Omental fat pad (tissue), 4 donors: ENCODE measurements around the gene CDKN3. TPM values are rescaled to one million over a fixed set of nuclear protein-coding genes. Genes with fewer than 3 reads are reported as not detected.
"Not testable (repeated sequence)": the region's sequence is repeated elsewhere in the genome, so short reads cannot be mapped to it uniquely, and the experiment has no call there.

ENCODE experiments used
- ATAC-seq: fragments of 150-250 bp; one replicate; pipeline ENCODE4 v1.9.1; 2016; ENCODE audit warnings: mild to moderate bottlenecking, moderate library complexity; ENCODE audit not compliant: low FRiP score
- DNase-seq: peaks from one replicate; pipeline ENCODE4 v3.0.0-alpha.2; 2019; ENCODE audit warnings: low spot score
- CTCF ChIP-seq, 3 donors: fragments of 450-650 bp; IDR thresholded peaks; one replicate each; pipeline ENCODE4 v1.5.1; 2016 to 2017; ENCODE audit warnings: antibody characterized with exemption in 3 of 3, mild to moderate bottlenecking in 3 of 3, moderate library complexity in 2 of 3
- total RNA-seq, 4 donors: library from RNA; depleted of rRNA; stranded (reverse); fragments of >200 nt; gene quantifications; one replicate each; pipeline ENCODE4 v1.1.0, GENCODE V29; 2016

The CDKN3 gene
- total RNA-seq, 4 donors from 2014 or later = 0.94 to 7.6 (median 4.2) TPM

GRCh38 chr14:54399560-54399959 is 2.8 kb downstream of the CDKN3 start:
- no peak for DNase-seq
- TF ChIP-seq CTCF (IDR thresholded peaks at IDR 0.05) = no peak
- ATAC-seq = no peak

GRCh38 chr14:54403401-54404005 is 6.7 kb downstream of the CDKN3 start:
- not testable (repeated sequence) for ATAC-seq, DNase-seq

DNA sequence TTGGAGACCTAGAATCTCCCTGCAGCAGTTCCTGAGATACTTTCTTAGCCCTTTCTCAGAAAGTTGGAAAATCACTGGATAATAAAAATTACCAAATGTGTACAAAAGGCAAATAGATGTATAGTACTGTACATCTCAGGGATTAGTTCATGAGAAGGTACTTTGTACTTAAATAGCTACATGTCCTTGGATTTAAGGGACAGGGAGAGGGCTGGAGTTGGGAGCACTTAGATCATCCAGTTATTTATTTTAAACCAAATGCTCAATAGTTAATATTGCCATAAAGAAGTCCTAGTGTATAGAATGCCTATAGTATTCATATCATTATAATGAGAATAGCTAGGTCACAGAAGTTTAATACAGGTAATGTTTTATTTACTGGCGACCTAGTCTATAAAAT is 13.4 kb downstream of the CDKN3 start:
- no peak for ATAC-seq
- TF ChIP-seq CTCF (IDR thresholded peaks at IDR 0.05) = no peak
- DNase-seq = no peak

DNA sequence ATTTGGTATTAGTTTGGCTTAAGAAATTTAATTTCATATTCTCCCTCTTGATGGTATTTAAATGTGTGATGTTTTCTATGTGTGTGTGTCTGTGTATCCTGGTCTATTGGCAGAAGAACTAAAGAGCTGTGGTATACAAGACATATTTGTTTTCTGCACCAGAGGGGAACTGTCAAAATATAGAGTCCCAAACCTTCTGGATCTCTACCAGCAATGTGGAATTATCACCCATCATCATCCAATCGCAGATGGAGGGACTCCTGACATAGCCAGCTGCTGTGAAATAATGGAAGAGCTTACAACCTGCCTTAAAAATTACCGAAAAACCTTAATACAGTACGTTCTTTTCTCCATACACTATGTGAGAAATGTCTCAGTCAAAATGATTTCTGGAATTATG is 14.6 kb downstream of the CDKN3 start:
- TF ChIP-seq CTCF (IDR thresholded peaks at IDR 0.05) = no peak
- no peak for ATAC-seq
- no peak for DNase-seq

DNA sequence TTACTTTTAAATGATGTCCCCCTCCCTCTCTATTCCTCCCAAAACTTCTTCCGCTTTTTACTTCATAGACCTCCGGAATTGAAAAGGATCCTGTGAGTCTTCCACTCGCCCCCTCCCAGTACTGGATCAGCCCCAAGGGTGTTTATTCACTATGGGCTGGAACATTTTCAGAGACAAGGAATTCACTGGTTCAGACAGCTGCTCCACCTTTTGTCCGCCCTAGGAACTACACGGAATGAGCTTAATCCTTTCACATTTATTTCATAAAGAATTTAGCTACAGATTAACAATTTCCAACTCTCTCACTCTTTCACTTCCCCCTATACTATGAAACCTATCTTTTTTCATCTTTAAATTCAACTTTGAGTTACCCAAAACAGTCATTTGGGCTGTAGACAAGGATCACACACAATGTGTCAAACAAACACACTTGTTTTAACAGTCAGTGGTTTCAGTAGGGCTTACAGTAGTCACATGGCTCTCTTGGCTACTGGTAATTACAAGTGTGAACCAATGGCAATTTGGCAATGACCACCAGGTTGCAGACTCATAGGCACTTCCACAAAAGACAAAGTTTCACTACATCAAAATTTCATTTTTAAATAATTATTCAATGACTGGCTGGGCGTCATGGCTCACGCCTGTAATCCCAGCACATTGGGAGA is 23.8 kb downstream of the CDKN3 start:
- TF ChIP-seq CTCF (IDR thresholded peaks at IDR 0.05) = peak in 1 of 3 donors; percentile 34
- DNase-seq (peak; percentile 42), ATAC-seq (peak; percentile 82)

- DNase-seq = no peak
- no peak for ATAC-seq
- no peak for TF ChIP-seq CTCF (IDR thresholded peaks at IDR 0.05)
Observed at GRCh38 chr14:54423991-54424390, 27.2 kb downstream of the CDKN3 start.

DNA sequence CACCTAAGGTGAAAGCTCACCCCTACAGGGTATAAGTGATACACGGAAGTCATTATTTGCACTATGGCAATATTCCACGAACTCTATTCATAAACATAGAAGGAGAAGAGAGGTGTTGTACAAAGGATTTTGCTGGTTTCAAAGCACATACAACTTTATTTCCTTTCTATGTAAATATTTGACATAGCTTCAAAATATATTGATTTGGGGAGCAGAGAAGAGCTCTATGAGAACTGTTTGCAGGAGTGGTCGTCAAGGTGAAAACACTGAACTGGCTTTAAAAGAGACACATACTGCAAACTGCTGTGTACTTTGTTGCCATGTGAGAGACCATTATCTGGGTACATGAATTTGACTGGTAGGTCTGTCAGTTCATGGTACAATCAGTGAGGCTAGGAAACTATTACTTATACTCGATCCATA is 27.7 kb downstream of the CDKN3 start:
- TF ChIP-seq CTCF (IDR thresholded peaks at IDR 0.05) = no peak
- DNase-seq (no peak), ATAC-seq (no peak)
